ENCODE measurements around the gene MXRA8.

Gene MXRA8

GRCh38 chr1:1306070-1306660 lies 52.2 kb downstream of the MXRA8 start:
- DNase-seq, result no peak

GRCh38 chr1:1305300-1306069 lies 52.9 kb downstream of the MXRA8 start:
- peak; percentile 76 for DNase-seq

GRCh38 chr1:1304331-1305299 lies 53.7 kb downstream of the MXRA8 start:
- no peak for DNase-seq

- no peak for DNase-seq
Observed at GRCh38 chr1:1303736-1304135, 54.6 kb downstream of the MXRA8 start.

GRCh38 chr1:1302951-1303509 lies 55.3 kb downstream of the MXRA8 start:
- no peak for DNase-seq

All from stimulated activated CD4-positive, alpha-beta T cell treated with anti-CD3 and anti-CD28 coated beads, Interleukin-15, amount 100 ng/mL, for 24 hours (primary cell).